ENCODE measurements around the gene PRELP.

PRELP gene

GRCh38 chr1:203467550-203467921 is 8.1 kb upstream of the PRELP start:
- no peak for DNase-seq (ENCODE audit: extremely low spot score)
- POLR2A ChIA-PET: no interaction called here
- TF ChIP-seq TARDBP (IDR thresholded peaks at IDR 0.05) (no peak), FOXM1 (IDR thresholded peaks at IDR 0.05; ENCODE audit: borderline replicate concordance) (no peak), NFRKB (IDR thresholded peaks at IDR 0.05) (no peak), CTBP1 (IDR thresholded peaks at IDR 0.05; ENCODE audit: borderline replicate concordance) (no peak), FOXK2 (IDR thresholded peaks at IDR 0.05) (no peak), PKNOX1 (IDR thresholded peaks at IDR 0.05) (no peak), L3MBTL2 (conservative IDR thresholded peaks at IDR 0.05) (no peak), ZNF384 (IDR thresholded peaks at IDR 0.05) (no peak), ARNT (IDR thresholded peaks at IDR 0.05) (no peak), ELF4 (IDR thresholded peaks at IDR 0.05) (no peak), FOXA1 (IDR thresholded peaks at IDR 0.05) (no peak), SUZ12 (IDR thresholded peaks at IDR 0.05) (no peak), LEF1 (IDR thresholded peaks at IDR 0.05; ENCODE audit: borderline replicate concordance) (no peak), SP1 (IDR thresholded peaks at IDR 0.05) (no peak), HDGF (IDR thresholded peaks at IDR 0.05; ENCODE audit: borderline replicate concordance) (no peak)
- CTCF ChIA-PET: no interaction called here

- DNase-seq (ENCODE audit: extremely low spot score): no peak
- POLR2A ChIA-PET: no interaction called here
- CTCF ChIA-PET: no interaction called here
- TF ChIP-seq TARDBP (IDR thresholded peaks at IDR 0.05) (no peak), FOXK2 (IDR thresholded peaks at IDR 0.05) (no peak), L3MBTL2 (conservative IDR thresholded peaks at IDR 0.05) (no peak), FOXA1 (IDR thresholded peaks at IDR 0.05) (no peak), ARNT (IDR thresholded peaks at IDR 0.05) (no peak), FOXM1 (IDR thresholded peaks at IDR 0.05; ENCODE audit: borderline replicate concordance) (no peak), SUZ12 (IDR thresholded peaks at IDR 0.05) (no peak), NFRKB (IDR thresholded peaks at IDR 0.05) (no peak), SP1 (IDR thresholded peaks at IDR 0.05) (no peak), PKNOX1 (IDR thresholded peaks at IDR 0.05) (no peak), BHLHE40 (IDR thresholded peaks at IDR 0.05; ENCODE audit: borderline replicate concordance) (no peak), ELF4 (IDR thresholded peaks at IDR 0.05) (no peak), ZNF384 (IDR thresholded peaks at IDR 0.05) (no peak), HDGF (IDR thresholded peaks at IDR 0.05; ENCODE audit: borderline replicate concordance) (no peak), CTBP1 (IDR thresholded peaks at IDR 0.05; ENCODE audit: borderline replicate concordance) (no peak), LEF1 (IDR thresholded peaks at IDR 0.05; ENCODE audit: borderline replicate concordance) (no peak)
These were observed 7.3 kb upstream of the PRELP start for GRCh38 chr1:203468326-203468725.

GRCh38 chr1:203470240-203470639 is 5.4 kb upstream of the PRELP start:
- DNase-seq (ENCODE audit: extremely low spot score): no peak
- POLR2A ChIA-PET: no interaction called here

GRCh38 chr1:203471841-203472240 is 3.8 kb upstream of the PRELP start:
- POLR2A ChIA-PET: no interaction called here
- CTCF ChIA-PET: no interaction called here

More at GRCh38 chr1:203470240-203470639, 5.4 kb upstream of the PRELP start:
- no peak for TF ChIP-seq TARDBP (IDR thresholded peaks at IDR 0.05)
- TF ChIP-seq CTBP1 (IDR thresholded peaks at IDR 0.05; ENCODE audit: borderline replicate concordance): no peak
- CTCF ChIA-PET: no interaction called here

GRCh38 chr1:203473281-203473680 is 2.3 kb upstream of the PRELP start:
- POLR2A ChIA-PET: no interaction called here
- TF ChIP-seq ARNT (IDR thresholded peaks at IDR 0.05): no peak
- no peak for TF ChIP-seq PKNOX1 (IDR thresholded peaks at IDR 0.05)
- no peak for TF ChIP-seq ZNF384 (IDR thresholded peaks at IDR 0.05)
- TF ChIP-seq BHLHE40 (IDR thresholded peaks at IDR 0.05; ENCODE audit: borderline replicate concordance): no peak
- TF ChIP-seq NFRKB (IDR thresholded peaks at IDR 0.05): no peak
- TF ChIP-seq ELF4 (IDR thresholded peaks at IDR 0.05): no peak
- no peak for TF ChIP-seq FOXA1 (IDR thresholded peaks at IDR 0.05)
- no peak for TF ChIP-seq SP1 (IDR thresholded peaks at IDR 0.05)
- no peak for TF ChIP-seq FOXM1 (IDR thresholded peaks at IDR 0.05; ENCODE audit: borderline replicate concordance)
- TF ChIP-seq LEF1 (IDR thresholded peaks at IDR 0.05; ENCODE audit: borderline replicate concordance): no peak
- no peak for TF ChIP-seq CTBP1 (IDR thresholded peaks at IDR 0.05; ENCODE audit: borderline replicate concordance)
- TF ChIP-seq SUZ12 (IDR thresholded peaks at IDR 0.05): no peak
- no peak for TF ChIP-seq L3MBTL2 (conservative IDR thresholded peaks at IDR 0.05)
- TF ChIP-seq FOXK2 (IDR thresholded peaks at IDR 0.05): no peak
- TF ChIP-seq HDGF (IDR thresholded peaks at IDR 0.05; ENCODE audit: borderline replicate concordance): no peak
- no peak for TF ChIP-seq TARDBP (IDR thresholded peaks at IDR 0.05)
- CTCF ChIA-PET: interaction anchor here (0.6 kb wide), 1 partner anchor 15 kb away, joined by 3 read pairs; no protein-coding TSS in a partner anchor

More at GRCh38 chr1:203471841-203472240, 3.8 kb upstream of the PRELP start:
- no peak for DNase-seq (ENCODE audit: extremely low spot score)
- TF ChIP-seq TARDBP (IDR thresholded peaks at IDR 0.05) (no peak), PKNOX1 (IDR thresholded peaks at IDR 0.05) (no peak), ARNT (IDR thresholded peaks at IDR 0.05) (no peak), CTBP1 (IDR thresholded peaks at IDR 0.05; ENCODE audit: borderline replicate concordance) (no peak), ZNF384 (IDR thresholded peaks at IDR 0.05) (no peak), SUZ12 (IDR thresholded peaks at IDR 0.05) (no peak), BHLHE40 (IDR thresholded peaks at IDR 0.05; ENCODE audit: borderline replicate concordance) (no peak), LEF1 (IDR thresholded peaks at IDR 0.05; ENCODE audit: borderline replicate concordance) (no peak), SP1 (IDR thresholded peaks at IDR 0.05) (no peak), L3MBTL2 (conservative IDR thresholded peaks at IDR 0.05) (no peak), FOXK2 (IDR thresholded peaks at IDR 0.05) (no peak), HDGF (IDR thresholded peaks at IDR 0.05; ENCODE audit: borderline replicate concordance) (no peak), NFRKB (IDR thresholded peaks at IDR 0.05) (no peak), FOXM1 (IDR thresholded peaks at IDR 0.05; ENCODE audit: borderline replicate concordance) (no peak), FOXA1 (IDR thresholded peaks at IDR 0.05) (no peak)

More at GRCh38 chr1:203473281-203473680, 2.3 kb upstream of the PRELP start:
- no peak for DNase-seq (ENCODE audit: extremely low spot score)

Data from HEK293T (cell line).